GM23338 (cell line): ENCODE measurements around the gene SMIM12. TPM values are rescaled to one million over a fixed set of nuclear protein-coding genes. Genes with fewer than 3 reads are reported as not detected.

Experiments used
- ATAC-seq: fragments of 200-7000 bp; cut with Tn5 transposase; 3 replicates; pipeline ENCODE4 v1.9.1; 2020
- DNase-seq: peaks from one replicate; pipeline ENCODE4 v3.0.0-alpha.2; 2015; ENCODE audit warnings: low spot score
- H2AFZ ChIP-seq: fragments of 200-600 bp; sonication (generic); 2 replicates; pipeline ENCODE4 v1.8.0; 2016; ENCODE audit warnings: antibody characterized with exemption, mild to moderate bottlenecking, moderate library complexity
- H3F3A ChIP-seq: fragments of 200-600 bp; sonication (generic); replicated peaks from 2 replicates; pipeline ENCODE4 v1.8.0; 2017; ENCODE audit warnings: antibody characterized with exemption, mixed run types, low read depth
- H3K27ac ChIP-seq: fragments of 200-600 bp; sonication (generic); 2 replicates; pipeline ENCODE4 v1.6.1; 2016; ENCODE audit warnings: low read depth
- H3K27me3 ChIP-seq: fragments of 200-600 bp; sonication (generic); 2 replicates; pipeline ENCODE4 v1.8.0; 2016; ENCODE audit warnings: mild to moderate bottlenecking, mixed run types, moderate library complexity; ENCODE audit not compliant: insufficient read depth
- H3K36me3 ChIP-seq: fragments of 200-600 bp; sonication (generic); 2 replicates; pipeline ENCODE4 v1.8.0; 2016; ENCODE audit warnings: mild to moderate bottlenecking; ENCODE audit not compliant: insufficient read depth
- H3K4me1 ChIP-seq: fragments of 200-600 bp; sonication (generic); 2 replicates; pipeline ENCODE4 v1.8.0; 2016; ENCODE audit warnings: mild to moderate bottlenecking, moderate library complexity; ENCODE audit not compliant: insufficient read depth
- H3K4me2 ChIP-seq: fragments of 200-600 bp; sonication (generic); 2 replicates; pipeline ENCODE4 v1.7.1; 2017; ENCODE audit warnings: mixed run types
- H3K4me3 ChIP-seq: fragments of 200-600 bp; sonication (generic); 2 replicates; pipeline ENCODE4 v1.6.1; 2016; ENCODE audit warnings: mixed run types
- H3K79me2 ChIP-seq: fragments of 200-600 bp; sonication (generic); replicated peaks from 2 replicates; pipeline ENCODE4 v1.8.0; 2017; ENCODE audit warnings: mild to moderate bottlenecking; ENCODE audit not compliant: insufficient read depth
- H3K9me2 ChIP-seq: fragments of 200-600 bp; sonication (generic); 2 replicates; pipeline ENCODE4 v1.8.0; 2017; ENCODE audit not compliant: insufficient read depth
- H4K20me1 ChIP-seq: fragments of 200-600 bp; sonication (generic); replicated peaks from 2 replicates; pipeline ENCODE4 v1.8.0; 2017; ENCODE audit warnings: mild to moderate bottlenecking; ENCODE audit not compliant: insufficient read depth
- H3K27ac Mint-ChIP-seq: 2 replicates; pipeline ENCODE4 v1.8.0; 2020; ENCODE audit warnings: inconsistent platforms, mild to moderate bottlenecking, moderate library complexity, mixed read lengths
- H3K27me3 Mint-ChIP-seq: 3 replicates; pipeline ENCODE4 v1.8.0; 2022; ENCODE audit warnings: low read depth, mild to moderate bottlenecking, moderate library complexity, mixed read lengths, inconsistent platforms; ENCODE audit not compliant: insufficient read depth, poor library complexity
- H3K36me3 Mint-ChIP-seq: 3 replicates; pipeline ENCODE4 v1.8.0; 2021; ENCODE audit warnings: low read depth, mild to moderate bottlenecking, inconsistent platforms, moderate library complexity, mixed read lengths
- H3K4me1 Mint-ChIP-seq: 3 replicates; pipeline ENCODE4 v1.8.0; 2020; ENCODE audit warnings: mild to moderate bottlenecking, inconsistent platforms, mixed read lengths
- H3K4me3 Mint-ChIP-seq: 3 replicates; pipeline ENCODE4 v1.8.0; 2021; ENCODE audit warnings: moderate library complexity, mild to moderate bottlenecking, inconsistent platforms, mixed read lengths
- H3K9me3 Mint-ChIP-seq: 3 replicates; pipeline ENCODE4 v1.8.0; 2020; ENCODE audit warnings: moderate library complexity, mild to moderate bottlenecking, inconsistent platforms, mixed read lengths
- CREB1 ChIP-seq: fragments of 250-450 bp; sonication (Bioruptor Pico); IDR thresholded peaks from 2 replicates; pipeline ENCODE4 v1.5.0; 2020; ENCODE audit warnings: low read depth, mild to moderate bottlenecking, moderate library complexity
- EZH2 ChIP-seq: fragments of 200-600 bp; sonication (generic); IDR thresholded peaks from one replicate; pipeline ENCODE4 v1.8.0; 2017; ENCODE audit warnings: antibody characterized with exemption, mild to moderate bottlenecking, low read depth; ENCODE audit not compliant: unreplicated experiment
- EZH2phosphoT487 ChIP-seq: fragments of 200-600 bp; sonication (generic); IDR thresholded peaks from one replicate; pipeline ENCODE4 v1.8.1; 2018; ENCODE audit warnings: antibody characterized with exemption; ENCODE audit not compliant: unreplicated experiment
- NANOG ChIP-seq: IDR thresholded peaks from 2 replicates; pipeline ENCODE4 v1.6.1; 2016; ENCODE audit warnings: antibody characterized with exemption, borderline replicate concordance
- POLR2AphosphoS5 ChIP-seq: IDR thresholded peaks from 2 replicates; pipeline ENCODE4 v1.6.1; 2016; ENCODE audit warnings: antibody characterized with exemption, low read depth
- REST ChIP-seq: IDR thresholded peaks from one replicate; pipeline ENCODE4 v1.6.1; 2018; ENCODE audit warnings: antibody characterized with exemption; ENCODE audit not compliant: unreplicated experiment
- ZNF114 ChIP-seq: fragments of 250-450 bp; sonication (Bioruptor Pico); IDR thresholded peaks from 2 replicates; pipeline ENCODE4 v1.5.0; 2020; ENCODE audit warnings: mild to moderate bottlenecking, moderate library complexity
- polyA plus RNA-seq: library from polyadenylated mRNA; unstranded; fragments of >200 nt; fragmentation: Nextera tagmentation; extraction: Ambion mirVana; gene quantifications from 2 replicates; pipeline ENCODE4 v1.2.1, GENCODE V29; 2016
- total RNA-seq: library from RNA; depleted of rRNA; stranded (reverse); fragments of >200 nt; shearing (Covaris generic); gene quantifications from 2 replicates; pipeline ENCODE4 v1.2.3, GENCODE V29; 2014
- TF ChIP-seq, protein P1 (sequence below), 2 experiments: fragments of 200-600 bp in 1 of 2; sonication (generic) in 1 of 2; conservative IDR thresholded peaks; 2 replicates each; pipeline versions ENCODE4 v1.5.1 to v1.6.1; 2016 to 2017; ENCODE audit warnings: antibody characterized with exemption in 2 of 2, low read depth in 2 of 2, mild to moderate bottlenecking in 2 of 2, moderate library complexity in 1 of 2

The SMIM12 gene
- total and polyA plus RNA-seq, 2 experiments from 2014 or later = 22.7 to 25.3 TPM

DNA sequence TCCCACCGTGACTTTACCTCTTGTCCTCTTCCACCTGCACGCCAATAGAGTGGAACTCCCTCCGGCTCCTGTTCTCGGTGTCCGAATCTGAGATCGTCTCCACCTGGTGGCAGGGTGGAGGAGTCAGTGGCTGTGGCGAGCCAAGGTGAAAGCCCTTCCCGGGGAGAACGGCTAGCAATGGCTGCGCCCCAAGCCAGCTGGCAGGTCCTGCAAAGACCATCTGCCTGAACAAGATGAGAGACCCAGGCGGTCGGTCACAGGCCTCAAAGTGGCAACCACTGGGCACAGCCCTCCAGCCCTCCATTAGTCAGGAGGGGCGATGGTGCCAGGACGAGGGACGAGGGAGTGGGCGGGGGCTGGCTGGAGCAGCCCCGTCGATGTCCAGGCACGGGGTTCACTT is 25.4 kb upstream of the SMIM12 start:
- Mint-ChIP-seq H3K4me1 (peaks cover 6% of the 10 kb centered on the region; the same call in 1 of the 3 replicates), H3K4me3 (peak overlapping the region; percentile 85), H3K27me3 (peaks cover 12% of the 10 kb centered on the region), H3K9me3 (no peaks in the 10 kb centered on the region), H3K27ac (no peak overlapping the region), H3K36me3 (no peaks in the 10 kb centered on the region)
- H2AFZ ChIP-seq = peak overlapping the region; percentile 100
- 0 out of 2 replicates have a peak, but pooled peaks cover 2% of the 10 kb centered on the region for H3F3A ChIP-seq
- H3K27me3 ChIP-seq = no peaks in the 10 kb centered on the region; the same call in 1 of the 2 replicates
- ATAC-seq (peak; percentile 78), DNase-seq (peak; percentile 86)
- H3K4me1 ChIP-seq = no peaks in the 10 kb centered on the region; the same call in 1 of the 2 replicates
- no peaks in the 10 kb centered on the region for H3K79me2 ChIP-seq
- peak overlapping the region; percentile 90 for H3K4me2 ChIP-seq
- H3K4me3 ChIP-seq = peak overlapping the region; percentile 92
- TF ChIP-seq NANOG (no peak), REST (no peak)
- TF ChIP-seq, protein P1, sequence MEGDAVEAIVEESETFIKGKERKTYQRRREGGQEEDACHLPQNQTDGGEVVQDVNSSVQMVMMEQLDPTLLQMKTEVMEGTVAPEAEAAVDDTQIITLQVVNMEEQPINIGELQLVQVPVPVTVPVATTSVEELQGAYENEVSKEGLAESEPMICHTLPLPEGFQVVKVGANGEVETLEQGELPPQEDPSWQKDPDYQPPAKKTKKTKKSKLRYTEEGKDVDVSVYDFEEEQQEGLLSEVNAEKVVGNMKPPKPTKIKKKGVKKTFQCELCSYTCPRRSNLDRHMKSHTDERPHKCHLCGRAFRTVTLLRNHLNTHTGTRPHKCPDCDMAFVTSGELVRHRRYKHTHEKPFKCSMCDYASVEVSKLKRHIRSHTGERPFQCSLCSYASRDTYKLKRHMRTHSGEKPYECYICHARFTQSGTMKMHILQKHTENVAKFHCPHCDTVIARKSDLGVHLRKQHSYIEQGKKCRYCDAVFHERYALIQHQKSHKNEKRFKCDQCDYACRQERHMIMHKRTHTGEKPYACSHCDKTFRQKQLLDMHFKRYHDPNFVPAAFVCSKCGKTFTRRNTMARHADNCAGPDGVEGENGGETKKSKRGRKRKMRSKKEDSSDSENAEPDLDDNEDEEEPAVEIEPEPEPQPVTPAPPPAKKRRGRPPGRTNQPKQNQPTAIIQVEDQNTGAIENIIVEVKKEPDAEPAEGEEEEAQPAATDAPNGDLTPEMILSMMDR (conservative IDR thresholded peaks at IDR 0.05; ENCODE audit: low read depth in 2 of 2) = peak; percentile 62 to 74
- H3K9me2 ChIP-seq = no peaks in the 10 kb centered on the region
- H3K27ac ChIP-seq = no peak overlapping the region
- no peaks in the 10 kb centered on the region; the same call in none of the 2 replicates for H4K20me1 ChIP-seq
- no peaks in the 10 kb centered on the region for H3K36me3 ChIP-seq

- no peak for DNase-seq
- H3K79me2 ChIP-seq = no peaks in the 10 kb centered on the region
- H3K36me3 ChIP-seq = no peaks in the 10 kb centered on the region
- Mint-ChIP-seq H3K4me3 (peak overlapping the region; percentile 85), H3K9me3 (no peaks in the 10 kb centered on the region), H3K4me1 (peaks cover 6% of the 10 kb centered on the region; the same call in 1 of the 3 replicates), H3K36me3 (no peaks in the 10 kb centered on the region), H3K27me3 (peaks cover 12% of the 10 kb centered on the region), H3K27ac (no peak overlapping the region)
- peak overlapping the region; percentile 92 for H3K4me3 ChIP-seq
- H3K4me1 ChIP-seq = peaks cover under 1% of the 10 kb centered on the region
- peak overlapping the region; percentile 90 for H3K4me2 ChIP-seq
- no peak for ATAC-seq
- H3F3A ChIP-seq = 0 out of 2 replicates have a peak, but pooled peaks cover 2% of the 10 kb centered on the region
- no peak overlapping the region for H3K27ac ChIP-seq
- H4K20me1 ChIP-seq = no peaks in the 10 kb centered on the region; the same call in none of the 2 replicates
- peak overlapping the region; percentile 100 for H2AFZ ChIP-seq
- H3K27me3 ChIP-seq = no peaks in the 10 kb centered on the region; the same call in 1 of the 2 replicates
- H3K9me2 ChIP-seq = no peaks in the 10 kb centered on the region
- no peak for TF ChIP-seq EZH2phosphoT487
- no peak for TF ChIP-seq NANOG
- TF ChIP-seq ZNF114 (CRISPR knock-in tag) = no peak
- TF ChIP-seq, protein P1 (conservative IDR thresholded peaks at IDR 0.05; ENCODE audit: low read depth in 2 of 2) = no peak
- no peak for TF ChIP-seq EZH2
- TF ChIP-seq REST = no peak
- no peak for TF ChIP-seq POLR2AphosphoS5
- no peak for TF ChIP-seq CREB1 (CRISPR knock-in tag)
These were observed 25.0 kb upstream of the SMIM12 start for GRCh38 chr1:34884536-34884935.
